H9 (cell line): ENCODE results near the gene GARS1. TPM values are rescaled to one million over a fixed set of nuclear protein-coding genes. Genes with fewer than 3 reads are reported as not detected.
A peak's percentile ranks its signal among the peaks of the same experiment; 100 is the strongest.

Source experiments
- DNase-seq: peaks from one replicate; pipeline ENCODE4 v3.0.0-alpha.2; 2017
- H2AFZ ChIP-seq: one replicate; pipeline ENCODE4 v1.6.1; 2013; ENCODE audit warnings: mild to moderate bottlenecking, low read length, control low read depth, moderate library complexity
- H2AK5ac ChIP-seq: 2 replicates; pipeline ENCODE4 v1.6.1; 2013; ENCODE audit warnings: low read length, control low read depth, mixed read lengths; ENCODE audit not compliant: insufficient read length
- H2BK120ac ChIP-seq: one replicate; pipeline ENCODE4 v1.6.1; 2013; ENCODE audit warnings: low read depth, mild to moderate bottlenecking, low read length, control low read depth, inconsistent platforms; ENCODE audit not compliant: poor library complexity, severe bottlenecking
- H2BK12ac ChIP-seq: 2 replicates; pipeline ENCODE4 v1.6.1; 2013; ENCODE audit warnings: low read length, control low read depth, mixed read lengths, low read depth; ENCODE audit not compliant: insufficient read length
- H2BK15ac ChIP-seq: 2 replicates; pipeline ENCODE4 v1.6.1; 2013; ENCODE audit warnings: low read depth, low read length, control low read depth
- H2BK20ac ChIP-seq: one replicate; pipeline ENCODE4 v1.6.1; 2013; ENCODE audit warnings: low read depth, mild to moderate bottlenecking, low read length, control low read depth, inconsistent platforms; ENCODE audit not compliant: poor library complexity, severe bottlenecking
- H2BK5ac ChIP-seq: 2 replicates; pipeline ENCODE4 v1.6.1; 2013; ENCODE audit warnings: low read length, control low read depth, mixed read lengths; ENCODE audit not compliant: insufficient read length
- H3K14ac ChIP-seq: 2 replicates; pipeline ENCODE4 v1.6.1; 2013; ENCODE audit warnings: low read length, control low read depth; ENCODE audit not compliant: insufficient read depth
- H3K18ac ChIP-seq: 2 replicates; pipeline ENCODE4 v1.6.1; 2013; ENCODE audit warnings: low read depth, mild to moderate bottlenecking, mixed read lengths, low read length, control low read depth; ENCODE audit not compliant: insufficient read length
- H3K23ac ChIP-seq: 2 replicates; pipeline ENCODE4 v1.6.1; 2013; ENCODE audit warnings: low read length, control low read depth, mixed read lengths, low read depth; ENCODE audit not compliant: insufficient read length
- H3K23me2 ChIP-seq: 2 replicates; pipeline ENCODE4 v1.6.1; 2013; ENCODE audit warnings: low read depth, mild to moderate bottlenecking, mixed read lengths, low read length, control low read depth; ENCODE audit not compliant: insufficient read length, poor library complexity, severe bottlenecking
- H3K27ac ChIP-seq: 2 replicates; pipeline ENCODE4 v1.5.1; 2013; ENCODE audit warnings: low read length, control low read depth, mixed read lengths, low read depth; ENCODE audit not compliant: insufficient read length
- H3K27me3 ChIP-seq: 2 replicates; pipeline ENCODE4 v1.6.1; 2013; ENCODE audit warnings: low read length, control low read depth, inconsistent platforms; ENCODE audit not compliant: insufficient read depth
- H3K4ac ChIP-seq: 2 replicates; pipeline ENCODE4 v1.6.1; 2013; ENCODE audit warnings: low read depth, mild to moderate bottlenecking, control low read depth, inconsistent platforms, low read length, moderate library complexity
- H3K4me1 ChIP-seq: 2 replicates; pipeline ENCODE4 v1.6.1; 2013; ENCODE audit warnings: low read length, control low read depth, inconsistent platforms; ENCODE audit not compliant: insufficient read depth
- H3K4me2 ChIP-seq: 2 replicates; pipeline ENCODE4 v1.6.1; 2013; ENCODE audit warnings: low read length, control low read depth, mixed read lengths; ENCODE audit not compliant: insufficient read length, insufficient read depth
- H3K56ac ChIP-seq: 2 replicates; pipeline ENCODE4 v1.6.1; 2013; ENCODE audit warnings: low read depth, mild to moderate bottlenecking, mixed read lengths, low read length, control low read depth; ENCODE audit not compliant: insufficient read length
- H3K79me1 ChIP-seq: 2 replicates; pipeline ENCODE4 v1.6.1; 2013; ENCODE audit warnings: low read depth, mild to moderate bottlenecking, moderate library complexity, low read length, control low read depth, inconsistent platforms; ENCODE audit not compliant: insufficient read depth, poor library complexity, severe bottlenecking
- H3K79me2 ChIP-seq: 2 replicates; pipeline ENCODE4 v1.6.1; 2013; ENCODE audit warnings: low read length, control low read depth, inconsistent platforms; ENCODE audit not compliant: insufficient read depth
- H3K9ac ChIP-seq: 2 replicates; pipeline ENCODE4 v1.6.1; 2013; ENCODE audit warnings: low read length, control low read depth, mixed read lengths; ENCODE audit not compliant: insufficient read length; ENCODE audit errors: extremely low read depth
- H3K9me3 ChIP-seq: one replicate; pipeline ENCODE4 v1.6.1; 2013; ENCODE audit warnings: low read depth, low read length, inconsistent platforms; ENCODE audit not compliant: control insufficient read depth
- H3T11ph ChIP-seq: one replicate; pipeline ENCODE4 v1.6.1; 2013; ENCODE audit warnings: mild to moderate bottlenecking, low read length, control low read depth, inconsistent platforms
- H4K20me1 ChIP-seq: one replicate; pipeline ENCODE4 v1.6.1; 2013; ENCODE audit not compliant: control insufficient read depth, insufficient read length, insufficient read depth
- H4K5ac ChIP-seq: 2 replicates; pipeline ENCODE4 v1.6.1; 2013; ENCODE audit warnings: low read depth, mild to moderate bottlenecking, mixed read lengths, low read length, control low read depth; ENCODE audit not compliant: insufficient read length
- H4K8ac ChIP-seq: replicated peaks from 2 replicates; pipeline ENCODE4 v1.6.1; 2013; ENCODE audit warnings: low read length, control low read depth, mixed read lengths, low read depth; ENCODE audit not compliant: insufficient read length
- H4K91ac ChIP-seq: 2 replicates; pipeline ENCODE4 v1.6.1; 2013; ENCODE audit warnings: low read depth, mild to moderate bottlenecking, moderate library complexity, mixed read lengths, low read length, control low read depth; ENCODE audit not compliant: insufficient read length
- H3K27ac Mint-ChIP-seq, 3 experiments: 2 replicates in 2 of 3; 3 replicates in 1 of 3; pipeline ENCODE4 v1.8.0; 2020 to 2021; ENCODE audit warnings: mixed read lengths in 3 of 3, mild to moderate bottlenecking in 1 of 3, moderate library complexity in 1 of 3
- H3K27me3 Mint-ChIP-seq: 2 replicates; pipeline ENCODE4 v1.8.0; 2021; ENCODE audit warnings: low read depth, mild to moderate bottlenecking, moderate library complexity, mixed read lengths
- H3K36me3 Mint-ChIP-seq, 3 experiments: 2 replicates in 2 of 3; 3 replicates in 1 of 3; pipeline ENCODE4 v1.8.0; 2020 to 2021; ENCODE audit warnings: low read depth in 3 of 3, mixed read lengths in 3 of 3; ENCODE audit not compliant: insufficient read depth in 1 of 3
- H3K4me1 Mint-ChIP-seq, 2 experiments: 2 replicates each; pipeline ENCODE4 v1.8.0; 2020; ENCODE audit warnings: mixed read lengths in 2 of 2
- H3K4me3 Mint-ChIP-seq, 2 experiments: 2 replicates in 1 of 2; 3 replicates in 1 of 2; pipeline ENCODE4 v1.8.0; 2020 to 2021; ENCODE audit warnings: mild to moderate bottlenecking in 2 of 2, mixed read lengths in 2 of 2, moderate library complexity in 1 of 2
- H3K9me3 Mint-ChIP-seq, 2 experiments: 2 replicates in 1 of 2; 3 replicates in 1 of 2; pipeline ENCODE4 v1.8.0; 2020; ENCODE audit warnings: mild to moderate bottlenecking in 2 of 2, mixed read lengths in 2 of 2, moderate library complexity in 1 of 2
- CTCF ChIP-seq: fragments of 200-600 bp; sonication (generic); conservative IDR thresholded peaks from 3 replicates; pipeline ENCODE4 v1.8.0; 2021; ENCODE audit warnings: antibody characterized with exemption, mild to moderate bottlenecking
- WGBS: extraction: QIAGEN DNeasy Blood & Tissue Kit; methylation state at CpG from one replicate; pipeline ENCODE4 v1.1.7; 2013; ENCODE audit warnings: missing lambda C conversion rate, low lambda C conversion rate, mixed read lengths; ENCODE audit not compliant: insufficient read length; ENCODE audit errors: extremely low coverage; 5-methylcytosine and 5-hydroxymethylcytosine counted together
- total RNA-seq: library from RNA; stranded (reverse); gene quantifications from 2 replicates; pipeline ENCODE4 v1.2.1, GENCODE V29; 2021

The GARS1 gene
- total RNA-seq, 1 experiment from 2014 or later = 234 TPM

GRCh38 chr7:30556840-30557239 lies 37.8 kb upstream of the GARS1 start:
- peak; percentile 60 for DNase-seq

More at GRCh38 chr7:30556840-30557239, 37.8 kb upstream of the GARS1 start:
- Mint-ChIP-seq H3K4me3 (no peak overlapping the region), H3K27me3 (peaks cover 1% of the 10 kb centered on the region; the same call in 1 of the 2 replicates), H3K36me3 (no peaks in the 10 kb centered on the region; a peak in 2 of 7 replicates), H3K27ac (no peak overlapping the region), H3K9me3 (peaks cover 0 to 5% of the 10 kb centered on the region in 2 experiments; a peak in 3 of 5 replicates), H3K4me1 (0 out of 4 replicates have a peak, but pooled peaks cover 0 to 2% of the 10 kb centered on the region in 2 experiments)
- Histone ChIP-seq H2BK5ac (no peak overlapping the region), H2AFZ (no peak overlapping the region), H2BK20ac (no peak overlapping the region), H3K4me2 (no peak overlapping the region), H4K8ac (no peak overlapping the region), H3K79me1 (no peaks in the 10 kb centered on the region), H4K91ac (no peak overlapping the region), H3K4me1 (no peaks in the 10 kb centered on the region), H3K9me3 (no peaks in the 10 kb centered on the region), H3K27me3 (no peaks in the 10 kb centered on the region), H2BK12ac (no peak overlapping the region), H4K5ac (no peak overlapping the region), H3K4ac (no peak overlapping the region), H3K9ac (no peak overlapping the region), H3K18ac (peak overlapping the region; percentile 20), H3K14ac (no peak overlapping the region), H2BK15ac (no peak overlapping the region), H3K79me2 (no peaks in the 10 kb centered on the region), H2BK120ac (no peak overlapping the region), H3K23ac (no peak overlapping the region), H2AK5ac (no peak overlapping the region), H3T11ph (no peak overlapping the region), H4K20me1 (no peaks in the 10 kb centered on the region), H3K56ac (no peak overlapping the region), H3K23me2 (no peaks in the 10 kb centered on the region), H3K27ac (no peak overlapping the region)
- WGBS = no CpG with 5 or more reads among the region's 6 CpGs
- TF ChIP-seq CTCF = no peak
